Measurements from ENCODE around the gene CREB3.

GRCh38 chr9:35713578-35713977, 18.9 kb upstream of the CREB3 start:
- no peak for TF ChIP-seq CTCF (IDR thresholded peaks at IDR 0.05; ENCODE audit: low read depth, low read length, missing input control)
- TF ChIP-seq ATF3 (IDR thresholded peaks at IDR 0.05), result no peak
- no peak for TF ChIP-seq MAX (IDR thresholded peaks at IDR 0.05)
- TF ChIP-seq YY1 (IDR thresholded peaks at IDR 0.05), result no peak
- no peak for TF ChIP-seq GABPA (IDR thresholded peaks at IDR 0.05 in 1 of 2, conservative IDR thresholded peaks at IDR 0.05 in 1 of 2)
- no peak for TF ChIP-seq REST (IDR thresholded peaks at IDR 0.05)
- TF ChIP-seq JUND (IDR thresholded peaks at IDR 0.05), result no peak
- TF ChIP-seq TAF1 (conservative IDR thresholded peaks at IDR 0.05), result no peak
- no peak for TF ChIP-seq EGR1 (IDR thresholded peaks at IDR 0.05; ENCODE audit: low read depth in 2 of 2)
- TF ChIP-seq FOXA1 (IDR thresholded peaks at IDR 0.05), result no peak

Measured in liver (tissue), 3 donors.